SU-DHL-6 (cell line): Measurements from ENCODE around the gene MUC2.

Experiments used
- CTCF ChIP-seq: fragments of 200-600 bp; sonication (generic); IDR thresholded peaks from one replicate; pipeline ENCODE4 v1.5.1; 2017; ENCODE audit warnings: antibody characterized with exemption, mild to moderate bottlenecking, low read length, moderate library complexity; ENCODE audit not compliant: insufficient read depth, poor library complexity, severe bottlenecking
- EZH2phosphoT487 ChIP-seq: fragments of 200-600 bp; sonication (generic), shearing (Covaris generic); conservative IDR thresholded peaks from 2 replicates; pipeline ENCODE4 v1.6.1; 2018; ENCODE audit warnings: mild to moderate bottlenecking, antibody characterized with exemption, low read length, moderate library complexity, mixed read lengths

- no peak for TF ChIP-seq CTCF
- no peak for TF ChIP-seq EZH2phosphoT487
Observed at GRCh38 chr11:1053121-1053901, 21.4 kb upstream of the MUC2 start.
